ENCODE measurements around the gene SH3BP2.

The SH3BP2 gene

GRCh38 chr4:2865196-2865780 is 72.4 kb downstream of the SH3BP2 start:
- no peak for TF ChIP-seq TOX (CRISPR knock-in tag; IDR thresholded peaks at IDR 0.05; ENCODE audit: borderline replicate concordance)
- no peak for TF ChIP-seq PPARA (CRISPR knock-in tag; IDR thresholded peaks at IDR 0.05; ENCODE audit: borderline replicate concordance)
- TF ChIP-seq TCF4 (CRISPR knock-in tag; IDR thresholded peaks at IDR 0.05; ENCODE audit: borderline replicate concordance) = no peak
- TF ChIP-seq, protein P1, sequence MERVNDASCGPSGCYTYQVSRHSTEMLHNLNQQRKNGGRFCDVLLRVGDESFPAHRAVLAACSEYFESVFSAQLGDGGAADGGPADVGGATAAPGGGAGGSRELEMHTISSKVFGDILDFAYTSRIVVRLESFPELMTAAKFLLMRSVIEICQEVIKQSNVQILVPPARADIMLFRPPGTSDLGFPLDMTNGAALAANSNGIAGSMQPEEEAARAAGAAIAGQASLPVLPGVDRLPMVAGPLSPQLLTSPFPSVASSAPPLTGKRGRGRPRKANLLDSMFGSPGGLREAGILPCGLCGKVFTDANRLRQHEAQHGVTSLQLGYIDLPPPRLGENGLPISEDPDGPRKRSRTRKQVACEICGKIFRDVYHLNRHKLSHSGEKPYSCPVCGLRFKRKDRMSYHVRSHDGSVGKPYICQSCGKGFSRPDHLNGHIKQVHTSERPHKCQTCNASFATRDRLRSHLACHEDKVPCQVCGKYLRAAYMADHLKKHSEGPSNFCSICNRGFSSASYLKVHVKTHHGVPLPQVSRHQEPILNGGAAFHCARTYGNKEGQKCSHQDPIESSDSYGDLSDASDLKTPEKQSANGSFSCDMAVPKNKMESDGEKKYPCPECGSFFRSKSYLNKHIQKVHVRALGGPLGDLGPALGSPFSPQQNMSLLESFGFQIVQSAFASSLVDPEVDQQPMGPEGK (CRISPR knock-in tag; IDR thresholded peaks at IDR 0.05; ENCODE audit: borderline replicate concordance) = no peak
- no peak for TF ChIP-seq ZC3H10 (CRISPR knock-in tag; IDR thresholded peaks at IDR 0.05)
- no peak for TF ChIP-seq SNAI2 (CRISPR knock-in tag; IDR thresholded peaks at IDR 0.05)
- no peak for TF ChIP-seq ZFP3 (CRISPR knock-in tag; IDR thresholded peaks at IDR 0.05)
- no peak for TF ChIP-seq ZNF565 (CRISPR knock-in tag; conservative IDR thresholded peaks at IDR 0.05; ENCODE audit: low read depth)
- TF ChIP-seq ESRRG (CRISPR knock-in tag; IDR thresholded peaks at IDR 0.05) = no peak
- no peak for TF ChIP-seq GLIS3 (CRISPR knock-in tag; IDR thresholded peaks at IDR 0.05)
- no peak for TF ChIP-seq ZNF8 (CRISPR knock-in tag; IDR thresholded peaks at IDR 0.05)
- TF ChIP-seq CREB5 (CRISPR knock-in tag; IDR thresholded peaks at IDR 0.05; ENCODE audit: low read depth) = no peak
- TF ChIP-seq ARNTL (CRISPR knock-in tag; IDR thresholded peaks at IDR 0.05; ENCODE audit: borderline replicate concordance, low read depth) = no peak
- TF ChIP-seq BACH2 (CRISPR knock-in tag; IDR thresholded peaks at IDR 0.05; ENCODE audit: borderline replicate concordance) = no peak
- TF ChIP-seq CSRNP3 (CRISPR knock-in tag; IDR thresholded peaks at IDR 0.05) = no peak
- TF ChIP-seq CSDC2 (CRISPR knock-in tag; IDR thresholded peaks at IDR 0.05) = no peak
- TF ChIP-seq RARB (CRISPR knock-in tag; IDR thresholded peaks at IDR 0.05) = no peak
- ATAC-seq = no peak

DNA sequence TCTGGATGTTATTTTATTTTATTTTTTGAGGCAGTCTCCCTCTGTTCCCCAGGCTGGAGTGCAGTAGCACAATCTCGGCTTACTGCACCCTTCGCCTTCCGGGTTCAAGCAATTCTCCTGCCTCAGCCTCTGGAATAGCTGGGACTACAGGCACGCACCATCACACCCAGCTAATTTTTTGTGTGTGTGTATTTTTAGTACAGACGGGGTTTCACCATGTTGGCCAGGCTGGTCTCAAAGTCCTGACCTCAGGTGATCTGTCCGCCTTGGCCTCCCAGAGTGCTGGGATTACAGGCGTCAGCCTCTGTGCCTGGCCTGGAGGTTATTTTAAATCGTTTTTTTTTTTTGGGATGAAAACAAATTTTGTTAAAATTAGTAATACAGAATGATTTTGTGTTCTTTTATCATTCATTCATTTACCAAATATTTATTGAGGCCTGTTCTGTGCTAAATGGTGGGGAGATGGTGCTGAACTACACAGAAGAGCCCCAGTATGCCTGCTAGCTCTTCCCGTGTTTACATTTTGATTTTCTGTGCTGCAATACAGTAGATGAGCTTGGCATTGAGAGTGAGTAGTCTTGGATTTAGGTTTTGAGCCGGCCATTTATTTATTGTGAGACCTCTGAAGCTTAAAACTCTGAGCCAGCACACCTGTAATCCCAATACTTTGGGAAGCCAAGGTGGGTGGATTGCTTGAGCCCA is 73.4 kb downstream of the SH3BP2 start:
- no peak for ATAC-seq
- TF ChIP-seq ISL1 (CRISPR knock-in tag; IDR thresholded peaks at IDR 0.05) (no peak), ZNF8 (CRISPR knock-in tag; IDR thresholded peaks at IDR 0.05) (no peak), SNAI2 (CRISPR knock-in tag; IDR thresholded peaks at IDR 0.05) (no peak), BACH2 (CRISPR knock-in tag; IDR thresholded peaks at IDR 0.05; ENCODE audit: borderline replicate concordance) (no peak), ESRRG (CRISPR knock-in tag; IDR thresholded peaks at IDR 0.05) (no peak), ZFP30 (CRISPR knock-in tag; IDR thresholded peaks at IDR 0.05) (no peak), OSR1 (CRISPR knock-in tag; IDR thresholded peaks at IDR 0.05) (no peak), TOX (CRISPR knock-in tag; IDR thresholded peaks at IDR 0.05; ENCODE audit: borderline replicate concordance) (no peak), CREB5 (CRISPR knock-in tag; IDR thresholded peaks at IDR 0.05; ENCODE audit: low read depth) (no peak), CSDC2 (CRISPR knock-in tag; IDR thresholded peaks at IDR 0.05) (no peak), PPARA (CRISPR knock-in tag; IDR thresholded peaks at IDR 0.05; ENCODE audit: borderline replicate concordance) (no peak), TCF4 (CRISPR knock-in tag; IDR thresholded peaks at IDR 0.05; ENCODE audit: borderline replicate concordance) (no peak), ZC3H10 (CRISPR knock-in tag; IDR thresholded peaks at IDR 0.05) (no peak), GLIS3 (CRISPR knock-in tag; IDR thresholded peaks at IDR 0.05) (no peak), RARB (CRISPR knock-in tag; IDR thresholded peaks at IDR 0.05) (no peak)
- TF ChIP-seq, protein P1 (CRISPR knock-in tag; IDR thresholded peaks at IDR 0.05; ENCODE audit: borderline replicate concordance) = no peak
- TF ChIP-seq, protein P2, sequence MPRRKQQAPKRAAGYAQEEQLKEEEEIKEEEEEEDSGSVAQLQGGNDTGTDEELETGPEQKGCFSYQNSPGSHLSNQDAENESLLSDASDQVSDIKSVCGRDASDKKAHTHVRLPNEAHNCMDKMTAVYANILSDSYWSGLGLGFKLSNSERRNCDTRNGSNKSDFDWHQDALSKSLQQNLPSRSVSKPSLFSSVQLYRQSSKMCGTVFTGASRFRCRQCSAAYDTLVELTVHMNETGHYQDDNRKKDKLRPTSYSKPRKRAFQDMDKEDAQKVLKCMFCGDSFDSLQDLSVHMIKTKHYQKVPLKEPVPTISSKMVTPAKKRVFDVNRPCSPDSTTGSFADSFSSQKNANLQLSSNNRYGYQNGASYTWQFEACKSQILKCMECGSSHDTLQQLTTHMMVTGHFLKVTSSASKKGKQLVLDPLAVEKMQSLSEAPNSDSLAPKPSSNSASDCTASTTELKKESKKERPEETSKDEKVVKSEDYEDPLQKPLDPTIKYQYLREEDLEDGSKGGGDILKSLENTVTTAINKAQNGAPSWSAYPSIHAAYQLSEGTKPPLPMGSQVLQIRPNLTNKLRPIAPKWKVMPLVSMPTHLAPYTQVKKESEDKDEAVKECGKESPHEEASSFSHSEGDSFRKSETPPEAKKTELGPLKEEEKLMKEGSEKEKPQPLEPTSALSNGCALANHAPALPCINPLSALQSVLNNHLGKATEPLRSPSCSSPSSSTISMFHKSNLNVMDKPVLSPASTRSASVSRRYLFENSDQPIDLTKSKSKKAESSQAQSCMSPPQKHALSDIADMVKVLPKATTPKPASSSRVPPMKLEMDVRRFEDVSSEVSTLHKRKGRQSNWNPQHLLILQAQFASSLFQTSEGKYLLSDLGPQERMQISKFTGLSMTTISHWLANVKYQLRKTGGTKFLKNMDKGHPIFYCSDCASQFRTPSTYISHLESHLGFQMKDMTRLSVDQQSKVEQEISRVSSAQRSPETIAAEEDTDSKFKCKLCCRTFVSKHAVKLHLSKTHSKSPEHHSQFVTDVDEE (CRISPR knock-in tag; IDR thresholded peaks at IDR 0.05) = no peak
- TF ChIP-seq, protein P3, sequence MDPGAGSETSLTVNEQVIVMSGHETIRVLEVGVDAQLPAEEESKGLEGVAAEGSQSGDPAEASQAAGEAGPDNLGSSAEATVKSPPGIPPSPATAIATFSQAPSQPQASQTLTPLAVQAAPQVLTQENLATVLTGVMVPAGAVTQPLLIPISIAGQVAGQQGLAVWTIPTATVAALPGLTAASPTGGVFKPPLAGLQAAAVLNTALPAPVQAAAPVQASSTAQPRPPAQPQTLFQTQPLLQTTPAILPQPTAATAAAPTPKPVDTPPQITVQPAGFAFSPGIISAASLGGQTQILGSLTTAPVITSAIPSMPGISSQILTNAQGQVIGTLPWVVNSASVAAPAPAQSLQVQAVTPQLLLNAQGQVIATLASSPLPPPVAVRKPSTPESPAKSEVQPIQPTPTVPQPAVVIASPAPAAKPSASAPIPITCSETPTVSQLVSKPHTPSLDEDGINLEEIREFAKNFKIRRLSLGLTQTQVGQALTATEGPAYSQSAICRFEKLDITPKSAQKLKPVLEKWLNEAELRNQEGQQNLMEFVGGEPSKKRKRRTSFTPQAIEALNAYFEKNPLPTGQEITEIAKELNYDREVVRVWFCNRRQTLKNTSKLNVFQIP (CRISPR knock-in tag; IDR thresholded peaks at IDR 0.05; ENCODE audit: borderline replicate concordance, low read depth) = no peak

Data from SK-N-SH treated with all-trans-retinoic acid at 6 μM for 48 hours (cell line).